ENCODE data around the gene KRT13.

Gene KRT13

GRCh38 chr17:41519501-41520224 is 14.3 kb upstream of the KRT13 start:
- DNase-seq (ENCODE audit: low read depth in 2 of 2) = no peak

GRCh38 chr17:41518789-41519449 is 13.5 kb upstream of the KRT13 start, which contains the start of gene KRT15:
KRT15 (minus strand) TSS chr17:41518890; CDS start chr17:41518827, 63 bp downstream.
- DNase-seq (ENCODE audit: low read depth in 2 of 2) = no peak

- no peak for DNase-seq (ENCODE audit: low read depth in 2 of 2)
These were observed 12.6 kb upstream of the KRT13 start for GRCh38 chr17:41518031-41518430.

GRCh38 chr17:41516830-41517283 is 11.4 kb upstream of the KRT13 start:
- DNase-seq (ENCODE audit: low read depth in 2 of 2) = no peak

- no peak for DNase-seq (ENCODE audit: low read depth in 2 of 2)
These were observed 10.9 kb upstream of the KRT13 start for GRCh38 chr17:41516147-41516829.

GRCh38 chr17:41513168-41513547 is 7.7 kb upstream of the KRT13 start:
- DNase-seq (ENCODE audit: low read depth in 2 of 2) = no peak

GRCh38 chr17:41512546-41513167 is 7.2 kb upstream of the KRT13 start:
- no peak for DNase-seq (ENCODE audit: low read depth in 2 of 2)

- DNase-seq (ENCODE audit: low read depth in 2 of 2) = no peak
These were observed 6.3 kb upstream of the KRT13 start for GRCh38 chr17:41511716-41512115.

- DNase-seq (ENCODE audit: low read depth in 2 of 2) = no peak
These were observed 5.7 kb upstream of the KRT13 start for GRCh38 chr17:41511116-41511515.

- DNase-seq (ENCODE audit: low read depth in 2 of 2) = no peak
These were observed 5.0 kb upstream of the KRT13 start for GRCh38 chr17:41510251-41511065.

GRCh38 chr17:41507315-41507880 is 2.0 kb upstream of the KRT13 start:
- DNase-seq (ENCODE audit: low read depth in 2 of 2) = no peak

GRCh38 chr17:41505809-41506767 is 676 bp upstream of the KRT13 start:
- DNase-seq (ENCODE audit: low read depth in 2 of 2) = no peak

GRCh38 chr17:41504246-41504977 is 1.0 kb downstream of the KRT13 start:
- DNase-seq (ENCODE audit: low read depth in 2 of 2) = no peak

- no peak for DNase-seq (ENCODE audit: low read depth in 2 of 2)
These were observed 2.2 kb downstream of the KRT13 start for GRCh38 chr17:41503202-41503601.

- no peak for DNase-seq (ENCODE audit: low read depth in 2 of 2)
These were observed 5.1 kb downstream of the KRT13 start for GRCh38 chr17:41500131-41500911.

- no peak for DNase-seq (ENCODE audit: low read depth in 2 of 2)
These were observed 5.7 kb downstream of the KRT13 start for GRCh38 chr17:41499714-41500113.

GRCh38 chr17:41498276-41498675 is 7.1 kb downstream of the KRT13 start:
- DNase-seq (ENCODE audit: low read depth in 2 of 2) = no peak

- peak in 1 of 2 donors; percentile 3 for DNase-seq (ENCODE audit: low read depth in 2 of 2)
These were observed 8.5 kb downstream of the KRT13 start for GRCh38 chr17:41496803-41497484.
